ENCODE data around the gene N4BP2. TPM values are rescaled to one million over a fixed set of nuclear protein-coding genes. Genes with fewer than 3 reads are reported as not detected.
"Not testable (repeated sequence)": the region's sequence is repeated elsewhere in the genome, so short reads cannot be mapped to it uniquely, and the experiment has no call there.

Gene N4BP2
- polyA plus RNA-seq, 3 donors, result 21.7 to 23.8 (median 23.7) TPM

- no peak for DNase-seq (ENCODE audit: low read depth in 3 of 3, low spot score in 2 of 3)
These were observed 29.8 kb downstream of the N4BP2 start for GRCh38 chr4:40086421-40086820.

GRCh38 chr4:40087799-40088366, 31.2 kb downstream of the N4BP2 start:
- no peak for DNase-seq (ENCODE audit: low read depth in 3 of 3, low spot score in 2 of 3)

GRCh38 chr4:40093400-40093799, 36.8 kb downstream of the N4BP2 start:
- not testable (repeated sequence) for DNase-seq (ENCODE audit: low read depth in 3 of 3, low spot score in 2 of 3)

GRCh38 chr4:40099010-40099409, 42.4 kb downstream of the N4BP2 start:
- DNase-seq (ENCODE audit: low read depth in 3 of 3, low spot score in 2 of 3), result no peak

- not testable (repeated sequence) for DNase-seq (ENCODE audit: low read depth in 3 of 3, low spot score in 2 of 3)
These were observed 50.5 kb downstream of the N4BP2 start for GRCh38 chr4:40107150-40107549.

GRCh38 chr4:40112027-40112792, 55.6 kb downstream of the N4BP2 start:
- DNase-seq (ENCODE audit: low read depth in 3 of 3, low spot score in 2 of 3), result no peak

- DNase-seq (ENCODE audit: low read depth in 3 of 3, low spot score in 2 of 3), result no peak
These were observed 57.6 kb downstream of the N4BP2 start for GRCh38 chr4:40114206-40114605.

- DNase-seq (ENCODE audit: low read depth in 3 of 3, low spot score in 2 of 3), result no peak
These were observed 62.2 kb downstream of the N4BP2 start for GRCh38 chr4:40118861-40119260.

- DNase-seq (ENCODE audit: low read depth in 3 of 3, low spot score in 2 of 3), result no peak
These were observed 62.7 kb downstream of the N4BP2 start for GRCh38 chr4:40119344-40119743.

GRCh38 chr4:40121515-40121914, 64.9 kb downstream of the N4BP2 start:
- no peak for DNase-seq (ENCODE audit: low read depth in 3 of 3, low spot score in 2 of 3)

GRCh38 chr4:40122941-40123340, 66.3 kb downstream of the N4BP2 start:
- DNase-seq (ENCODE audit: low read depth in 3 of 3, low spot score in 2 of 3), result no peak

- no peak for DNase-seq (ENCODE audit: low read depth in 3 of 3, low spot score in 2 of 3)
These were observed 68.0 kb downstream of the N4BP2 start for GRCh38 chr4:40124690-40125089.

- no peak for DNase-seq (ENCODE audit: low read depth in 3 of 3, low spot score in 2 of 3)
These were observed 73.9 kb downstream of the N4BP2 start for GRCh38 chr4:40130401-40131036.

GRCh38 chr4:40132816-40133215, 76.2 kb downstream of the N4BP2 start:
- DNase-seq (ENCODE audit: low read depth in 3 of 3, low spot score in 2 of 3), result no peak

- no peak for DNase-seq (ENCODE audit: low read depth in 3 of 3, low spot score in 2 of 3)
These were observed 77.7 kb downstream of the N4BP2 start for GRCh38 chr4:40134206-40134917.

- not testable (repeated sequence) for DNase-seq (ENCODE audit: low read depth in 3 of 3, low spot score in 2 of 3)
These were observed 79.6 kb downstream of the N4BP2 start for GRCh38 chr4:40136202-40136601.

- DNase-seq (ENCODE audit: low read depth in 3 of 3, low spot score in 2 of 3), result no peak
These were observed 83.5 kb downstream of the N4BP2 start for GRCh38 chr4:40140196-40140595.

- DNase-seq (ENCODE audit: low read depth in 3 of 3, low spot score in 2 of 3), result not testable (repeated sequence)
These were observed 83.9 kb downstream of the N4BP2 start for GRCh38 chr4:40140597-40140996.

- no peak for DNase-seq (ENCODE audit: low read depth in 3 of 3, low spot score in 2 of 3)
These were observed 87.4 kb downstream of the N4BP2 start for GRCh38 chr4:40143926-40144508.

GRCh38 chr4:40144716-40145115, 88.1 kb downstream of the N4BP2 start:
- DNase-seq (ENCODE audit: low read depth in 3 of 3, low spot score in 2 of 3), result no peak

- DNase-seq (ENCODE audit: low read depth in 3 of 3, low spot score in 2 of 3), result not testable (repeated sequence)
These were observed 90.8 kb downstream of the N4BP2 start for GRCh38 chr4:40147490-40147889.

Measured in right renal cortex interstitium (tissue), 3 donors.